H54 (cell line): ENCODE data around the gene MIXL1.
"Not testable (repeated sequence)": the region's sequence is repeated elsewhere in the genome, so short reads cannot be mapped to it uniquely, and the experiment has no call there.

ENCODE experiments used
- DNase-seq: peaks from one replicate; pipeline ENCODE4 v3.0.0; 2011; ENCODE audit warnings: low spot score, mixed read lengths; ENCODE audit not compliant: insufficient read length
- FAIRE-seq: peaks from 3 replicates; lab custom pipeline; 2011; peaks lifted over from hg19 to GRCh38; lab: Jason Lieb, UNC
- POLR2A ChIP-seq: IDR thresholded peaks from 2 replicates; pipeline ENCODE4 v1.6.1; 2011; ENCODE audit warnings: low read depth, mild to moderate bottlenecking, low read length

The MIXL1 gene

GRCh38 chr1:226223157-226223785 lies at the start of gene MIXL1:
TSS of gene MIXL1 (plus strand) at chr1:226223664. CDS start at chr1:226223682, 18 bp downstream.
- no peak for FAIRE-seq
- TF ChIP-seq POLR2A = no peak

GRCh38 chr1:226176870-226177269 lies 46.6 kb upstream of the MIXL1 start:
- FAIRE-seq (no peak), DNase-seq (no peak)
- no peak for TF ChIP-seq POLR2A

More at GRCh38 chr1:226223157-226223785, at the start of gene MIXL1:
- DNase-seq = no peak

- DNase-seq (peak; percentile 35), FAIRE-seq (no peak)
- no peak for TF ChIP-seq POLR2A
Observed at GRCh38 chr1:226181996-226182714, 41.3 kb upstream of the MIXL1 start.

GRCh38 chr1:226185141-226186036 lies 38.1 kb upstream of the MIXL1 start:
- no peak for FAIRE-seq
- TF ChIP-seq POLR2A = no peak
- no peak for DNase-seq

GRCh38 chr1:226186124-226187018 lies 37.1 kb upstream of the MIXL1 start, which contains the start of gene ACBD3:
TSS of gene ACBD3 (minus strand) at chr1:226186741. CDS start at chr1:226186675, 66 bp downstream.
- TF ChIP-seq POLR2A = peak; percentile 98
- FAIRE-seq (no peak), DNase-seq (peak; percentile 89)

- TF ChIP-seq POLR2A = no peak
- FAIRE-seq (no peak), DNase-seq (no peak)
Observed at GRCh38 chr1:226187019-226187322, 36.5 kb upstream of the MIXL1 start.

- no peak for TF ChIP-seq POLR2A
- no peak for DNase-seq
- no peak for FAIRE-seq
Observed at GRCh38 chr1:226187380-226187779, 36.1 kb upstream of the MIXL1 start.

- TF ChIP-seq POLR2A = no peak
- no peak for DNase-seq
- FAIRE-seq = no peak
Observed at GRCh38 chr1:226195144-226195543, 28.3 kb upstream of the MIXL1 start.

GRCh38 chr1:226199971-226200370 lies 23.5 kb upstream of the MIXL1 start:
- FAIRE-seq = no peak
- no peak for DNase-seq
- no peak for TF ChIP-seq POLR2A

GRCh38 chr1:226201029-226201593 lies 22.4 kb upstream of the MIXL1 start:
- no peak for TF ChIP-seq POLR2A
- FAIRE-seq (no peak), DNase-seq (no peak)

GRCh38 chr1:226202246-226202645 lies 21.2 kb upstream of the MIXL1 start:
- FAIRE-seq = no peak
- no peak for TF ChIP-seq POLR2A
- no peak for DNase-seq

- not testable (repeated sequence) for FAIRE-seq, DNase-seq
Observed at GRCh38 chr1:226202666-226203065, 20.8 kb upstream of the MIXL1 start.

- no peak for FAIRE-seq
- no peak for TF ChIP-seq POLR2A
- no peak for DNase-seq
Observed at GRCh38 chr1:226203240-226203639, 20.2 kb upstream of the MIXL1 start.
